22Rv1 (cell line): Measurements from ENCODE around the gene HTR1A.

ENCODE experiments used
- H3K27ac ChIP-seq: fragments of 450-650 bp; 2 replicates; pipeline ENCODE4 v1.5.1; 2017
- ZFX ChIP-seq: fragments of 450-650 bp; IDR thresholded peaks from 2 replicates; pipeline ENCODE4 v1.6.1; 2017; ENCODE audit warnings: antibody characterized with exemption, borderline replicate concordance
- TF ChIP-seq, protein P1 (sequence below): fragments of 450-650 bp; IDR thresholded peaks from 2 replicates; pipeline ENCODE4 v1.5.1; 2017; ENCODE audit warnings: mild to moderate bottlenecking

Gene HTR1A

DNA sequence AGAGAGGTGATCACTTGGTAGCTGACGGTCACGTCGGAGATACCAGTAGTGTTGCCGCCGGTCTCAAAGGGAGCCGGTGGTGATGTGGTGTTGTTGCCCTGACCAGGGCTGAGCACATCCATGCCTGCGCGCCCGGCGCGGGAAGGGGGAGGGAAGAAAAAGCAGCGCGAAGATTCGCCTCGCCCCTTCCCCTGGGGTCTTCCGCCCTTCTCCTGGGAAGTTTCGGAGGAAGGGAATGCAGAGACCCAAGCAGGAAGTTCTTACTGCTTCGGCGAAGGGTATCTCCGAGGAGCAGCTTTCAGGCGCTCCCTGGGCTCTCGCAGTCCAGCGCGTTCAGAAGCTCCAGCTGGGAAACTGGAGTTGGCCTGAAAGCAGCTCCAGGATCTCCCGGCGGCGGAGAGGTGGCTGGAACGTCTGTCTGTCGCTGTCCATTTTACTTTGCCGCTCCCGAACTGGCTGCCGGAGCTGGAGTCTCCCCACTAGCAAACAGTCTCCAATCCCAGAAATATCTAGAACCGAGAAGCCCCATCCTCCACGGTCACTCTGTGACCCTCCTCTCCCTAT, 565 bp downstream of the HTR1A start:
- TF ChIP-seq, protein P1, sequence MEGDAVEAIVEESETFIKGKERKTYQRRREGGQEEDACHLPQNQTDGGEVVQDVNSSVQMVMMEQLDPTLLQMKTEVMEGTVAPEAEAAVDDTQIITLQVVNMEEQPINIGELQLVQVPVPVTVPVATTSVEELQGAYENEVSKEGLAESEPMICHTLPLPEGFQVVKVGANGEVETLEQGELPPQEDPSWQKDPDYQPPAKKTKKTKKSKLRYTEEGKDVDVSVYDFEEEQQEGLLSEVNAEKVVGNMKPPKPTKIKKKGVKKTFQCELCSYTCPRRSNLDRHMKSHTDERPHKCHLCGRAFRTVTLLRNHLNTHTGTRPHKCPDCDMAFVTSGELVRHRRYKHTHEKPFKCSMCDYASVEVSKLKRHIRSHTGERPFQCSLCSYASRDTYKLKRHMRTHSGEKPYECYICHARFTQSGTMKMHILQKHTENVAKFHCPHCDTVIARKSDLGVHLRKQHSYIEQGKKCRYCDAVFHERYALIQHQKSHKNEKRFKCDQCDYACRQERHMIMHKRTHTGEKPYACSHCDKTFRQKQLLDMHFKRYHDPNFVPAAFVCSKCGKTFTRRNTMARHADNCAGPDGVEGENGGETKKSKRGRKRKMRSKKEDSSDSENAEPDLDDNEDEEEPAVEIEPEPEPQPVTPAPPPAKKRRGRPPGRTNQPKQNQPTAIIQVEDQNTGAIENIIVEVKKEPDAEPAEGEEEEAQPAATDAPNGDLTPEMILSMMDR = no peak
- TF ChIP-seq ZFX = no peak
- peak overlapping the region; percentile 66; the same call in 1 of the 2 replicates for H3K27ac ChIP-seq

DNA sequence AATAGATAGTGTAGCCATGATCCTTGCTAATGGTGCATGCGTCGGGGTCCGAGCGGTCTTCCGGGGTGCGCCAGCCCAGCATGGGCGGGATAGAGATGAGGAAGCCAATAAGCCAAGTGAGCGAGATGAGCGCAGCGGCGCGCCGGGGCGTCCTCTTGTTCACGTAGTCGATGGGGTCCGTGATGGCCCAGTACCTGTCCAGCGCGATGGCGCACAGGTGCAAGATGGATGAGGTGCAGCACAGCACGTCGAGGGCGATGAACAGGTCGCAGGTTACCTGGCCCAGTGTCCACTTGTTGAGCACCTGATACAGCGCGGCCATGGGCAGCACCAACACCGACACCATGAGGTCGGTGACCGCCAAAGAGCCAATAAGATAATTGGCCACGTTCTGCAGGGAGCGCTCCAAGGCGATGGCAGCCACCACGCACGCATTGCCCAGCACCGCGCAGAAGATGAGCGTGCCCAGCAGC, 1.1 kb downstream of the HTR1A start:
- TF ChIP-seq, protein P1 = no peak
- no peak for TF ChIP-seq ZFX
- H3K27ac ChIP-seq = no peak overlapping the region

DNA sequence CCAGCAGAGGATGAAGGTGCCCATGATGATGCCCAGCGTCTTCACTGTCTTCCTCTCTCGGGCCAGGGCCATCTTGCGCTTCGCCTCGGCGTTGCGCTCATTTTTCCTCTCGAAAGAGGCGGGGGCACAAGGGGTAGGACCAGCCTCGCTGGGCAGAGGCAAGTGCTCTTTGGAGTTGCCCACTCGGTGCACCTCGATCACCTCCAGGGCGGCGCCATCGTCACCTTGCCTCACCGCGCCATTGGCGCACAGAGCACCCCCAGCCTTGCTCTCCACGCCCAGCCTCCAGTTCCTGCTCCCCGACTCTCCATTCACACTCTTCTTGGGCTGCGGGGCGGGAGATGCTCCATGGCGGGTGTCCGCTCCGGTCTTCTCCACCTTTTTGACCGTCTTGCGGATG, 1.6 kb downstream of the HTR1A start:
- TF ChIP-seq, protein P1 = no peak
- TF ChIP-seq ZFX = no peak
- no peak overlapping the region for H3K27ac ChIP-seq

DNA sequence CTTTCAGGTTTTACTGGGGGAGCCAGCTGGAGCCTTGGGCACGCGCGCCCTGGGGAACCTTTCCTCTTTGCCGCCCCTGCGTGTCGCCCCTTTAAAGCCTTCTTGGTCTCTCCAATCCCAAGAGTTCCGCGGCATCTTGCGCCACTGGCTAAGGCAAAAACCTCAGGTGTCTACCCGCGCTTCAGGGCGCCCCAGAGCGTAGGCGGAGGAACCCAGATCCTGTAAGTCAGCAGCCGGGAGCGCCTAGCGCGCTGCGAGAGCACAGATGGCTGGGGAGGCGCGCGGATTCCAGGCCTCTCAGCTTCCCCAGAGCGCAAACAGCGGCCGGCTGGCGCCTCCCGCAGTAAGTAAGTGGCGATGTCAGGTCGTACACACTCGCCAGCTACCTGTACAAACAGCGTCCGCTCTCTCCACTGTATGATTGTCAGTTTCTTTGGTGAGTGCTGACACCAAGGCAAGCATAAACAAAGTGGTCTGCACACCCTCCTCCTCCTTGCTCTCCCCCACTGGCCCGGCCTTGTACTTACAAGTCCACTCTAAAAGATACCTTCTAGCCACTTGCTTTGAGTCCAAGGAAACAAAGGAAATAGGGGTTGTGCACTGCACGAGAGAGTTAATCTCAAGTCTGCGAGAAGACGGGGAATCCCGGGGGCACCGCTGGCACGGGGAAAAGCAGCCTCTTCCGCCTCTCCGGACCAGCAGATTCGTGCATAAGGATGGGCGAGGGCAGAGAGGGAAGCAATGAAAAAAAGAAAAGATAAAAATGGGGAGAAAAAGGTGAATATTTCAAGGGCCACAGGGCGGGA, 2.9 kb downstream of the HTR1A start:
- no peak overlapping the region for H3K27ac ChIP-seq
- TF ChIP-seq, protein P1 = peak; percentile 79
- no peak for TF ChIP-seq ZFX

DNA sequence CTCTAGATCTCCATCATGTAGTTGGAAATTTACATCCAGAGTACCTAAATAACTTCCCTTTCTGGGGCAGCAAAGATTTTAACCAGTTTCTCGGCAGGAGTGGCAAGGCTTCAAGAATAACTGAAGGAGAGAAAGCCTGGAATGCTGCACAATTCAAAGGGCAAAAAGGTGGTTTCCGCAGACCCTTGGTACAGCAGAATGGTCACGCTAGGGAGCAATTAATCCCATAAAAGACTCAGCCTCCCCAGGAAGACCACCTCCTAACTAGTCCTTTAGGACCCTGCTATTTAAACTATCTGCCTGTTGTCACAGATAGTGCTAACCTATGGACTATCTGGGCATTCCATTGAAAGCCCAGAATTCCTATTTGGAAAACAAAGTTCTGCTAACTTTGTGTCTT, 3.6 kb downstream of the HTR1A start:
- TF ChIP-seq ZFX = no peak
- TF ChIP-seq, protein P1 = no peak
- H3K27ac ChIP-seq = no peak overlapping the region

DNA sequence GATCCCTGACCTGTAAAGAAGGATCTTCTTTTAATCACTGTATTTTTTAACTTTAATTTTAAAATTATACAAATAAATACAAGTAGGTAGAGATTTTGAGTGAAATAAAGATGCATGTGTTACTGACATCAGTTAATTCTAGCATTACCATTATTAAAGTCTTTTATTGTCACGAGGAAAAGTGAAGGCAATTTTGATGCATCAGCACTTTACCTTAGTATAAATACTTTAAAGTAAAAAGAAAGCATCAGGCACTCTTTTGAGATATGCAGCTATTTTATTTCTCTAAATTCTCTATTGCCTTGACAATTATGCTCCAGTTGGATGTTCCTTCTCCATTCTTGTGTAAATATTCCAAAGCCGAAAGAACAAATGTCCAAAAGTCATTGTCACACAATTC, 4.6 kb downstream of the HTR1A start:
- no peak for TF ChIP-seq ZFX
- TF ChIP-seq, protein P1 = no peak
- no peak overlapping the region for H3K27ac ChIP-seq

DNA sequence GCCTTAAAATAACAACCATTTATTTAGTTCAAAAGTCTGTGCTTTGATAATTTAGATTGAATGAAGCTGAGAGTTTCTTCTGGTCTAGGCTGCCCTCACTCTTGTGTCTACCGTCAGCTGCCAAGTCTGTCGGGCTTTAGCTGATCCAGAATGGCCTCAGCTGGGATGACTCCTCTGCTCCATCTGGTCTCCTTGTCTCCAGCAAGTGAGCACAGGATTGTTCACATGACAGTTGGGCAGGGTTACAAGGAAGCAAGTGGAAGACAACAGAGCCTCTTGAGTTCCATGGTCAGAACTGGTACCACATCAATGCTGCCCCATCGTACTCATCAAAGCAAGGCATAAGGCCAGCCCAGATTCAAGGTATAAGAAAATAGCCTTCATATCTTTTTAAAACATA, 9.0 kb downstream of the HTR1A start:
- TF ChIP-seq, protein P1 = no peak
- no peak for TF ChIP-seq ZFX

More for the DNA sequence above, 9.0 kb downstream of the HTR1A start:
- no peak overlapping the region for H3K27ac ChIP-seq
